Stimulated activated CD4-positive, alpha-beta T cell treated with anti-CD3 and anti-CD28 coated beads, Interleukin-1b, Interleukin-23, amount 100 ng/mL, for 24 hours (primary cell): Measurements from ENCODE around the gene NUDT8.
A peak's percentile ranks its signal among the peaks of the same experiment; 100 is the strongest.
"Not testable (repeated sequence)": the region's sequence is repeated elsewhere in the genome, so short reads cannot be mapped to it uniquely, and the experiment has no call there.

ENCODE experiments used
- DNase-seq, 4 experiments: peaks; one replicate each; pipeline ENCODE4 v3.0.0-alpha.2; 2020; ENCODE audit warnings: low read depth in 4 of 4, low spot score in 1 of 4

Gene NUDT8

DNA sequence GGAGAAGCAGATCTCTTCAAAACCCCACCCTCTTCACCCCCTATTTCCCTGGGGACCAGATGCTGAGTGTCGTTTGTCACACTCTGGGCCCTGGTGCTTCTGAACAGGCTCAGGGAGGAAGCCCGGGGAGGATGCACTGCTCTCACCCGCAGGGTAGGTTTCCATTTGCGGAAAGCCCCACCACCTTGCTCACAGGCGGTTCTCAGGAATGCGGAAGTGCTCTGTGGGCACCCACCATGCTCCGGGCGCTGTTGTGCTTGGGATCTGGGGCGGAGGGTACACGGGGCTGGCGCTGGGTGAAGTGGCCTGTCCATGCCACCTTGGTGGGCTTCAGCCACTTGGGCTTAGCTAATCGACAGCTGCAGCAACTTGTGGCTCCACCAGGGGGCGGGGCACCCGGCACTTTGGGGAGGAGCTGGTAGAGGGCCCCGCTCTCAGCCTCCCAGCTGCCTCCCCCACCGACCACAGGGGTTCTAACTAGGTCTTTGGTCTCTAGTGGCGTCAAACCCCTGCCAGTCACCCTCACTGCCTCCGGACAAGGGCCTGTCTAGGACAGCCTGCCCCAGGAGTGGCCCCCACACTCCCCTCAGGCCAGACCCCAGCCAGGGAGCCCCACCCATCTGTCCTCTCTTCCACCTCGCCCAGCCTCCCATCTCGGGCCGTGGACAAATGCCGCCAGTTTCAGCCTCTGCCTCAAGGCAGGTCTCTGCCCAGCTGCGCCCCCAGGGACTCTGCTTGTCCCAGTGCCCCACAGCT, 15.6 kb downstream of the NUDT8 start:
- peak; percentile 43 to 71 (median 64) for DNase-seq

DNA sequence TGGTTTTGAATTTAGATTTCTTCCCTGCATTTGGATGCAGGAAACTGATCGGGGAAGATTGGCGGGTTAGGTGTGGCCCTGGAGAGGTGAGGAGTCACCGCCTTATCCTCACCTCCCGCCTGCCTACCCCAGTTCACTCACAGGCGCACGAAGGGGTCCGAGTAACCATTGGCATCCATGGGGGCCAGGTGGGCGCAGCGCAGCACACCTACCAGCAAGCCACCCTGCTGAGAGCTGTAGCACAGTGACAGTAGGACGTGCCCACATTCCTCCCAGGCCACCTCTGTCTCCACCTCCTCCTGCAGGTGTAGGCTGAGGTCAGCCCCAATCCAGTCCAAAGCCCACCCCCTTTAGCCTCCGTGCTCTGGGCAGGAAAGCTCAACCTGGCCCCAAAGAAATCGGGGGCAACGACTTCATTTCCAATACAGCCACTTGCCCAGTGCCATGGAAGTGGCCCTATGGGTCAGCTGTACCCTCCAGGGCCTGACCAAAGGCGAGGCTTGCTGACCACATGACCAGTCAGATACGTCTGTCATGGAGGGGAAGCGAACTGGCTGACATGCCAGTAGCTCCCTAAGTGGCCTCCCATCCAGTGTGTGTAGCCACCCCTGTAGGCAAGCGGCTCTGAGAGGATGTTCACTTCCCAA, 16.3 kb downstream of the NUDT8 start:
- no peak for DNase-seq

DNA sequence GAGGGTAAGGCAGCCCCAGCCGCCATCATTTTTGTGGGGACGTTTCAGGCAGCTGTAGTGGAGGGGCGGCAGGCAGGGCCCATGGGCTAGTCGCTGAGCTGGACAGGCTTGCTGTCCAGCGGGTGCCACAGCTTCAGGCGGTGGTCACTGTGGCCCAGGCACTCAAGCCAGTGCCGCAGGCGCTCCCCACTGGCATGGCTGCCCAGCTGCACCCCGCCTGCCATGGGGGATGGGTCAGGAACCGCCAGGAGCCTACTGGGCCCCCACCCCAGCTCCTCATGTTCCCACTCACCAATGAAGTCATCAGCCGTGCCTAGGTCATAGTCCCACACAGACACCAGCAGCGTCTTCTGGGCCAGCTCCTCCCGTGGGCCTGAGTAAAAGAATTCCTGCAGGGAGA, 17.0 kb downstream of the NUDT8 start:
- no peak for DNase-seq

DNA sequence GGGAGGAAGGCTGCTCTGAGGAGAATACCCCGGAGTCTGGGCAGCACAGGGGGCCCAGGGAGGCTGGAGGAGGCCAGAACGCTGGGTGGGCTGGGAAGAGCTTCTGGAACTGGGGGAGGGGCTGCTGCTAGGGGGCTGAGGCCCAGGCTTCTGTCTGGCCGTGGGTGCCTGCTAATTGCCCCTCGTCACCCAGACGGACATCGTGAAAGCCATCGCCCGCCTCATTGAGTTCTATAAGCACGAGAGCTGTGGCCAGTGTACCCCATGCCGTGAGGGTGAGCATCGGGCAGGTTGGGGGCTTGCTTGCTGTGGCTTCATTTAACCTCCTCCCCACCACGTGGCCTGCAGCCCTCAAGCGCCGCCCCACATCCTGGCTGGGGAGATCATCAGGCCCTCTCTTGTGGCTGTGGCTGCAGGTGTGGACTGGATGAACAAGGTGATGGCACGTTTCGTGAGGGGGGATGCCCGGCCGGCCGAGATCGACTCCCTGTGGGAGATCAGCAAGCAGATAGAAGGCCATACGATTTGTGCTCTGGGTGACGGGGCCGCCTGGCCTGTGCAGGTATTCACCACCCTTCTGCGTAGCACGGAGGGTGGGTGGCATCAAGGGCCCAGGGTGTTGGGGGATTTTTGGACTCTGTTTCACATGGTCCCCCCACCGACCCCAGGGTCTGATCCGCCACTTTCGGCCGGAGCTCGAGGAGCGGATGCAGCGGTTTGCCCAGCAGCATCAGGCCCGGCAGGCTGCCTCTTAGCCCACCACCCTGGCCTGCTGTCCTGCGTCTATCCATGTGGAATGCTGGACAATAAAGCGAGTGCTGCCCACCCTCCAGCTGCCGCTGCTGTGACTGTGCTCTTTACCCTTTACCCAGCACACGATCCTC, 17.8 kb downstream of the NUDT8 start:
- no peak for DNase-seq

DNA sequence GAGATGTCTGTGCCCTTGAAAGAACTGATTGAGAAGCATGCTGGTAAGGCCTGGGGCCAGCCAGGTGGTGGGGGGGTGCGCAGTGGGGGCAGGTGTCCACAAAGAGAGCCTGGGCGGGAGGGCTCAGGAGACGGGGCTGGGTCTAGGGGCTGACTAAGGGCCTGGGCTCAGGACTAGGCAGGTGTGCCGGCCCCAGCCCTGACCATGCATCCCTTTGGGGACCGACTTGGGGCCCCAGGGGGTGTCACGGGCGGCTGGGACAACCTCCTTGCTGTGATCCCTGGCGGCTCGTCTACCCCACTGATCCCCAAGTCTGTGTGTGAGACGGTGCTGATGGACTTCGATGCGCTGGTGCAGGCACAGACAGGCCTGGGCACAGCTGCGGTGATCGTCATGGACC, 18.6 kb downstream of the NUDT8 start:
- DNase-seq: no peak

DNA sequence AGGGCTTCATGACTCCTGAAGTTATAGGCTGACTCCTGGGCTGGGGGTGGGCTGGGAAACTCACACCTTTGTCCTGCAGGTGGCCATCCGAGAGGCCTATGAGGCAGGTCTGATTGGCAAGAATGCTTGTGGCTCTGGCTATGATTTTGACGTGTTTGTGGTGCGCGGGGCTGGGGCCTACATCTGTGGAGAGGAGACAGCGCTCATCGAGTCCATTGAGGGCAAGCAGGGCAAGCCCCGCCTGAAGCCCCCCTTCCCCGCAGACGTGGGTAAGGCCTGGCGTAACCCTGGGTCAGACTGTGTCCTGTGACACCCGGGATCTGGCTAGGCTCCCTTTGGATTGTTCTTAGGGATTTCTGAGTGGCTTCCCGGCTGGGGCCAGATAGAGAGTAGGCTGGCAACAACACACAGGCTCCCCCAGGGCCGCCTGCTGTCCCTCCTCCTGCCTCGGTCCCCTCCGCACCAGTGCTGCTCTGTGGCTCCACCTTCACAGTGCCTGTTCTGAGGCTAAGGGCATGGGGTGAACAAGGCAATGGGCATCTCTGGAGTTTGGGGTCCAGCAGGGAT, 19.4 kb downstream of the NUDT8 start:
- DNase-seq: no peak

- no peak for DNase-seq
Observed at GRCh38 chr11:67609316-67609715, 20.4 kb downstream of the NUDT8 start.

- DNase-seq: no peak
Observed at GRCh38 chr11:67608486-67608885, 21.3 kb downstream of the NUDT8 start.

GRCh38 chr11:67607507-67607906, 22.2 kb downstream of the NUDT8 start:
- DNase-seq: no peak

DNA sequence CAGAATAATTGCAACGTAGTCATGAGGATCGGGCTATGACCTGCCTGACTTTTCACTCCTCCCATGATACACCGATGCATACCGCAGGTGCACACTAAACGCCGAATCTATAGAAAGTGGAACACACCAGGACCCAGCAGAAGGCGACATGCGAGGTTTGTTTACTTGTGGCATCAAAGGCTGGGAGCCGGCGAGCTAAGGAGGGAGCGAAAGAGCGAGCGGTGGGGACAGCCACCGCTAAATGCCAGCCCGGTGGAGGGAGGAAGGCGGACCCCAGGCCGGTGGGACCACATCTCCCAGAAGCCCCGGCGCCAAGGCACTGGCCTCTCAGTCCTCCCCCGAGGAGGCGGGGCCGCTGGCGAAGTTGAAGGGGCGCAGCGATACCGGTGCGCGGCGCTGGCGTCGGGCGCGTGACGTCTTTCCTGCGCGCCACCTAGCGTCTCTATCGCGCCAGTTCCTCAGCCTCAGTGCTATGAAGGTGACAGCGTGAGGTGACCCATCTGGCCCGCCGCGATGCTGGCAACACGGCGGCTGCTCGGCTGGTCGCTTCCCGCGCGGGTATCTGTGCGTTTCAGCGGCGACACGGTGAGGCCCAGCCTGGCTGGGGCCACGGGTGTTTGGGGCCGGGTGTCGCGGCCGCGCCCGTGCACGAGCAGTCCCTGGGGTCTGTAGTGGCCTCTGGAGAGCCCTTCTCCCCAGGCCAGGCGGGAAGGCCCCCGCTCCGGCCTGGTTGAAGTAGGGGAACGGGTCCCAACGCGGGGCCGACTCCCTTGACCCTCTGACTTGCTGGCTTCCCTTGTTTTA, 23.0 kb downstream of the NUDT8 start, which contains the start of gene NDUFV1:
Gene NDUFV1, plus strand, starts transcription at position 445 of the 804 bp plus-strand sequence. Its CDS starts 69 bp downstream, at position 514.
- DNase-seq: peak; percentile 89 to 96 (median 94)

- DNase-seq: no peak
Observed at GRCh38 chr11:67606093-67606491, 23.6 kb downstream of the NUDT8 start.

- DNase-seq: no peak
Observed at GRCh38 chr11:67605231-67606011, 24.3 kb downstream of the NUDT8 start.

- no peak for DNase-seq
Observed at GRCh38 chr11:67604815-67605214, 24.9 kb downstream of the NUDT8 start.

DNA sequence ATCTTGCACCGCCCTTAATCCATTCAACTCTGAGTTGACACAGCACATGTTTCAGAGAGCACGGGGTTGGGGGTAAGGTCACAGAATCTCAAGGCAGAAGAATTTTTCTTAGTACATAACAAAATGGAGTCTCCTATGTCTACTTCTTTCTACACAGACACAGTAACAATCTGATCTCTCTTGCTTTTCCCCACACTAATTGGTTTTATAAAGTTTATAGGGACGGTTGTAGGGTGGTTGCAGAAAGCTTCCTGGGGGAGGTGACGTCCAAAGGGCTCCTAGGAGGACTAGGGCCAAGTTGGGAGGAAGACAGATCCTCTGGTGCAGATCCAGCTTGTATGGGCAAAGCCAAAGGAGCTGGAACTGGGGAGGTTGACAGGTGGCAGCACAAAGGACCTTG, 25.6 kb downstream of the NUDT8 start:
- DNase-seq: not testable (repeated sequence)

GRCh38 chr11:67601098-67601497, 28.6 kb downstream of the NUDT8 start:
- no peak for DNase-seq

DNA sequence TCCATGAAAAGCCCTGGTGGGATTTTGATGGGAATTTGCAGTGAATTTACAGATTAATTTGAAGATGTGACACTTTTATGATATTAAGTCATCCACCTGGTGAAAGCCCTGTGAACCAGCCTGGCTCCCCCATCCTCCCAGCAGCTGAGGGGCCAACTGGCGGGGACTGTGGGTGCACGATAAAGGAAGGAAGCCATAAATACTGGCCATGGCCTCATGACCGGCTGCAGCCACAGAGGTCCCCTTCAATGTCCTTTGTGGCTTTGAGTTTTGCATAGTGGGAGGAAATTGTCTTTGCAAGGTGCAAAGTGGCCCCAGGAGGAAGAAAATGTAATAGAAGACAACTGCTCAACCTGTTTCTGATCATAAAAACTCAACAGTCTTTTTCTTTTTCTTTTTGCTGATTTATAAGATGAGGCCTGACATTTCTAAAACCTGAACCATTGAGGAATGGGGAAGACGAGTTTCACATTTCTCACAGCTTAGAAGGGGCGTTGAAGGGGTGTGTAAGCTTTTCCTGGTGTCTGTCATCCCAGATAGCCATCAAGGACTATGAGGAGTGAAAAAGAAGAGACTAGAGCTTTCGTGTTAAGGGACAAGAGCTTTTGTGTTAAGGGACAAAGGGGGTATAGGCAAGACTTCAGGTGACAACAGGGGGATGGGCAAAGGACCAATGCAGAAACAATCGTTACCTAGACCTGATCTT, 29.3 kb downstream of the NUDT8 start:
- no peak for DNase-seq

- no peak for DNase-seq
Observed at GRCh38 chr11:67599149-67599548, 30.6 kb downstream of the NUDT8 start.

DNA sequence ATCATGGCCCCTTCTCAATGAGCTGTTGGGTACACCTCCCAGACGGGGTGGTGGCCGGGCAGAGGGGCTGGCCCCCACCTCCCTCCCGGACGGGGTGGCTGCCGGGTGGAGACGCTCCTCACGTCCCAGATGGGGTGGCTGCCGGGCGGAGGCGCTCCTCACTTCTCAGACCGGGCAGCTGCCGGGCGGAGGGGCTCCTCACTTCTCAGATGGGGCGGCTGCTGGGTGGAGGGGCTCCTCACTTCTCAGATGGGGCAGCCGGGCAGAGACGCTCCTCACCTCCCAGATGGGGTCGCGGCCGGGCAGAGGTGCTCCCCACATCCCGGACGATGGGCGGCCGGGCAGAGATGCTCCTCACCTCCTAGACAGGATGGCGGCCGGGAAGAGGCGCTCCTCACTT, 31.8 kb downstream of the NUDT8 start:
- DNase-seq: not testable (repeated sequence)

- DNase-seq: not testable (repeated sequence)
Observed at GRCh38 chr11:67597458-67597857, 32.3 kb downstream of the NUDT8 start.
